ENCODE data around the gene ST3GAL5.

ST3GAL5 gene

DNA sequence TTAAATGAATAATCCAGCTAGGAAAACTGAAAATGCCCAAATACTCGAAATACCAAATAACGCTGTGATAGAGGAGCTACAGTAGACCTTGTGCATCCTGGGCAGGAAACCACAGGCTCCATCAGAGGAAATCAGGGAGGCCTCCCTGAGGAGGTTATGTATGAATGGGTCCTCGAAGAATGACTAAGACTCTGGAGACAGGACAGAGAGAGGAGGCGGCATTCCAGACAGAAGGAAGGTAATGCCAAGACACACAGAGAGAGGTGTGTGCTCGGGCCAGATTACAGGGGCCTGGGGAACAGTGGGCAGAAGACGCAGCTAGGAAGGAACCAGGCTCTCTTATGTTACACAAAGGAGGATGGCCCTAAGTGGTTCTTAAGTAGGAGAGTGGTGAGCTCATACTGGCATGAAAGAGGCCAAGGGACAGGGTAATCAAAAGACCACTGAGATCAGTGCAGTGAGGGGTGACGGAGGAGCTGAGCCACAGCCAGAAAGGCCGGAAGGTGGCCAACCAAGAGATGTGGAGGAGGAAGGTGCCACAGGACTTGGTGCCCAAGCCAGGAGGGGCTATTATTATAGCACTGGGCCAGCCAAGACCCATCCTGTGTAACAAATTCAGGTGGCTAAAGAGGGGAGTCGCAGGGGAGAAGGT is 9.9 kb downstream of the ST3GAL5 start:
- no peak for DNase-seq (ENCODE audit: low read depth in 1 of 2, low spot score in 1 of 2)
- no peak for TF ChIP-seq JUND (IDR thresholded peaks at IDR 0.05; ENCODE audit: low read depth)
- in situ Hi-C loops (cut with HindIII; ENCODE audit: low pct_unique_long_range_greater_than_20kb, low sequenced_read_pairs) = no loop called here

DNA sequence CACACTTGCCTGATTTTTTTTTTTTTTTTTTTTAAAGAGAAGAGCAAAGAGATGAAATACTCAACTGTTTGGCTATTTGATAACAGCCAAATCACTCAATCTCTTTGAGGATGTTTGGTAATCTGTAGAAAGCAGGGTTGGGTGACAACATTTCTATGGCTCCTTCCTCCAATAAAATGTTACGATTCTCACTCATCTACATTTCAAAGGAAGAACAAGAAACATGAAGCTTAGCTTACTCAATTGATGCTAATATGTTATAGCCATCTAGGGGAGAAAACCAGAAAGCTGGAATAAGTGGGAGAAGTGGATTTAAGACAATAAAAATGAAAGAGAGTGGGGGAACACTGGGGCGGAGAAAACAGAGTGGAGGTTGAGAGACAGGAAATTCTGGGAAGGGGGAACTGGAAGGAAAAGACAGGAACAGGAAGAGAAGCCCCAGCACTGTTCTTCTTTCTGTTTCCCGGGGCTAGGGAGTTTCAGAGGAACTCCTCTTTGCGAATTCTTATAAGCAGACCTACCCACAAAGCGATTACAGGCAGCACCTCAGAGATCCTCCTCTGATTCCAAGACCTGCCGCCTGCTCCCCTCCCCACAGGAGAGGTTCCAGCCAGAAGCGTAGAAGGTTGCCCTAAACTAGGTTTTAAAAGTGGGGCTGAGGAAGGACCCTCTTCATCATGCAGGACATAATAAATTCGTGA is 13.3 kb downstream of the ST3GAL5 start:
- in situ Hi-C loops (cut with HindIII; ENCODE audit: low pct_unique_long_range_greater_than_20kb, low sequenced_read_pairs) = no loop called here
- TF ChIP-seq JUND (IDR thresholded peaks at IDR 0.05; ENCODE audit: low read depth) = no peak
- DNase-seq (ENCODE audit: low read depth in 1 of 2, low spot score in 1 of 2) = no peak

DNA sequence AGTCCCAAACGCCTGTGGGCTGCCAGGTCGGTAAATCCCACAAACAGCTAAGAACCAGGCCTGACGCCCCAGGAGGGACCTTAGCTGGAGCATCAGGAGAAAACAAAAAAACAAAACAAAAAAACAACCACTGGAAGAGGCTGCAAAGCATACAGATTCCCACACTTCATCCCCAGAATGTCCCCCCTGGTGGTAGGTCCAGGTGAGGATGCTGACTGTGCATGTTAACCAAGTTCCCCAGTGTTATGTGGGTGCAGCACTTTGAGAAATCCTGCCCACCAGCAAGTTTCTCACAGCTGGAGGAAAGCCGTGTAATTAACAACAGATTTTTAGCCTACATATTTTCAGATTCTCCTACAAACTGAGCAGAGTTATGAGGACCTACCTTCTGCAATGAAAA is 15.1 kb downstream of the ST3GAL5 start:
- in situ Hi-C loops (cut with HindIII; ENCODE audit: low pct_unique_long_range_greater_than_20kb, low sequenced_read_pairs) = no loop called here

DNA sequence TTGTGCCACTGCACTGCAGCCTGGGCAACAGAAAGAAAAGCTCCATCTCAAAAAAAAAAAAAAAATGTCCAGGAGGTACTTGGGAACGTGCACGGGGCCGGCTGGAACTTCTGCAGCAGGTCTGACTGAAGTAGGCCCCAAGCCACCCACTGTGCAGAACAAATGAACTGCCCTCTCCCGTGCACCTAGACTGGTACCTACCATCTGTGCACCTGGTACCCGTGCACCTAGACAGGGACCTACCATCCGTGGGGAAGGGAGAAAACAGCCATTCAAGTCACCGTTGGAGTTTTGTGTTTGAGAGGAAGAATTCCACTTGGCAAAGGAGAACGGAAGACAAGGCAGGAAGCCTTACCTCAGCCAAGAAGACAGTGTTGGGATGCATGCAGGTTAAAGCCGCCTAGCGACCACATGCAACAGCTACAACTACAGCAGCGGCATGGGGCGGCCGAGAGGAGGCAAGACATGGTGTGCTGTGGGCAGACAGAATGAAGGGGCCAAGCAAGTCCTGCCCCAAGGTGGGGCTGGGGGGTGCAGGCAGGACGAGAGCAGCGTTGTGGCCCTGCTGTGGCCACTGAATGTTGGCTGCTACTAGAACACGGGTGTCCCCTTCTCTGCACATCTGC is 16.1 kb downstream of the ST3GAL5 start:
- TF ChIP-seq JUND (IDR thresholded peaks at IDR 0.05; ENCODE audit: low read depth) = no peak
- DNase-seq (ENCODE audit: low read depth in 1 of 2, low spot score in 1 of 2) = peak in 1 of 2 experiments; percentile 10
- in situ Hi-C loops (cut with HindIII; ENCODE audit: low pct_unique_long_range_greater_than_20kb, low sequenced_read_pairs) = no loop called here

More for the DNA sequence above, 15.1 kb downstream of the ST3GAL5 start:
- DNase-seq (ENCODE audit: low read depth in 1 of 2, low spot score in 1 of 2) = no peak
- TF ChIP-seq JUND (IDR thresholded peaks at IDR 0.05; ENCODE audit: low read depth) = no peak

DNA sequence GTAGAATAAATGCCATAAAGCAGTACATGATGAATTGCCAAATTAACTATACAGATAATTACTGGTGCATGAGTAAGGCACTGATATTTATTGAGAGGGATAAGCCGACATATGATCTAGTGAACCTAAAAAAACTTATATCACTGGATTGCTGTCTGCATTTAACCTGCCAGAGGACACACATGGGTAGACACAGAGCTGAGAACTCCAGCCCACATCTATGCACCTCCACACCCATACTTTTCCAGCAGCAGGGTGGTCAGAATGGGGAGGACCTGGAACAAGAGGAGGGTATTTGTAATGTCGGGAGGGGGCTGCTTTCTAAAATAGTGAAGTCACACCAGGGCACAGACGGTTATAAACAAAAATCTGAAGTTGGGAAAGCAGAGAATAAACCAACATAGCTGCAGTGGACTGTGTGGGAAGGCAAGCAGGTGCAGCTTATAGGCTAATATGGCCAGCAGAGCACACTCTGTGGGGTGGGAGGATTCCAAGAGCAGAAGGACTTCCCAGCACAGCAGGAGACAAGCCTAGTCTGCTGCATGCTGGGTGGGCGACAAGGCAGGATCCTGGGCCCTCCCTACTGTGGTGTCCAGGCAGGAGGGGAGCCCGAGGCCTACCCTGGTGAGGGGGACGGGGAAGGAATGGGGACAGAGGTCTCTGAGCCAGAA is 17.2 kb downstream of the ST3GAL5 start:
- in situ Hi-C loops (cut with HindIII; ENCODE audit: low pct_unique_long_range_greater_than_20kb, low sequenced_read_pairs) = no loop called here
- no peak for TF ChIP-seq JUND (IDR thresholded peaks at IDR 0.05; ENCODE audit: low read depth)
- no peak for DNase-seq (ENCODE audit: low read depth in 1 of 2, low spot score in 1 of 2)

DNA sequence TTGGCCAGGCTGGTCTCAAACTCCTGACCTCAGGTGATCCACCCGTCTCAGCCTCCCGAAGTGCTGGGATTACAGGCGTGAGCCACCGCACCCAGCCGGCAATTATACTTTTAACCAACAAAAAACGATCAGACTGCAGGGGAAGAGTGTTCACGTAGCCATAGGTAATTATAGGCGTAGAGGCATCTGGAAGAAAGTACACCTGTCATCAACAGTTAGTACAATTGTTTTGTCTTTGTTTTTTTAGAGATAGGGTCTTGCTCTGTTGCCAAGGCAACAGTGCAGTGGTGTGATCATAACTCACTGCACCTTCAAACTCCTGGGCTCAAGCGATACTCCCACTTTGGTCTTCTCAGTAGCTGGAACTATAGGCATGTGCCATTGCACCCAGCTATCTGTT is 20.0 kb downstream of the ST3GAL5 start:
- no peak for TF ChIP-seq JUND (IDR thresholded peaks at IDR 0.05; ENCODE audit: low read depth)
- DNase-seq (ENCODE audit: low read depth in 1 of 2, low spot score in 1 of 2) = no peak
- in situ Hi-C loops (cut with HindIII; ENCODE audit: low pct_unique_long_range_greater_than_20kb, low sequenced_read_pairs) = no loop called here

DNA sequence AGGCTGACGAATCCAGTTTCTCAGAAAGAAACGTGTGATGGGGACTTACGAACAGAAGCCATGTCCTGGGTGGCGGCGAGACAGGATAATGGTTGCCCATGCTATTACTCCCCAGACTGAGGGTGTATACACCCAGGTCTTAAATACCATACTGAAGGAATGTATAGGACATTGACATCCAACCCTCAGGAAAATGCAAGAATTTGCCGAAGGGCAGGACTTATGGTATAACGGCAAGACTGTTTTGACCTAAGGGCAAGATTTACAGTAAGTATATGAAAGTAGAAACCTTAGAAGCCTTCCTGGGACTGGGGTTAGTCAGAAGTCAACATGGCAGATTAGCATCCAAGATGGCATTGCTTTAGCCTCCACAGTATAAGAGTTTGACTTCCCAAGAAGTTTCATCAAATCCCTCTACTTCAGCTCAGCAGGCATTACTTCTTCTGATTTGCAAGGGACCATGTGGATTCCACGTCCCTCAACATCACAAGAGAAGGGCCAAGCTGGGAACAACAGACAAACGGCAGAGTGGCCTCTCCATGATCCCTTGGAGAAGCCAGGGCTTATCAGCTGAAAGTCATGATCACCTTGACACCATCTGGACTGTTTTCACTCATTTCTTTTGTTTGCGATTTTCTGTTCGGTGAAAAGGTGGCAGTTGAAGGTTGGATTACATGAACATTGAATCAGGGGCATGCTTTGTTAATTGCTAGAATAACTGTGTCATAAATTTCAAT is 21.1 kb downstream of the ST3GAL5 start:
- in situ Hi-C loops (cut with HindIII; ENCODE audit: low pct_unique_long_range_greater_than_20kb, low sequenced_read_pairs) = no loop called here
- no peak for DNase-seq (ENCODE audit: low read depth in 1 of 2, low spot score in 1 of 2)
- TF ChIP-seq JUND (IDR thresholded peaks at IDR 0.05; ENCODE audit: low read depth) = no peak

DNA sequence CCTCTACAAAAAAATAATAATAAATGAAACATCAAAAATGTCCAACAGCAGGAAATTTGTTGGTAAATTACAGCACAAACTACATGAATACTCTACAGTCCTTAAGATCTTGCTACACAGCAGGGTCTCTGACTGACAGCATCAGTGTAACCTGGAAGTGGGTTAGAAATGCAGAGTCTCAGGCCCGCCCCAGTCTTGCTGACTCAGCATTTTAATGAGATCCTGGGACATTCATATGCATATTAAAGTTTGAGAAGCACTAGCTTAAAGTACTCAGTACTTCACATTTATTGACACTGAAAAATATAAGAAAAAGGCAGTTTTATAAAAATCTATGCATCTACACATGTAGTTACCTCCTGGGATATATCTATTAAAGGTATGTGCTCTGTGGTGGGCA is 21.7 kb downstream of the ST3GAL5 start:
- DNase-seq (ENCODE audit: low read depth in 1 of 2, low spot score in 1 of 2) = no peak
- in situ Hi-C loops (cut with HindIII; ENCODE audit: low pct_unique_long_range_greater_than_20kb, low sequenced_read_pairs) = no loop called here
- no peak for TF ChIP-seq JUND (IDR thresholded peaks at IDR 0.05; ENCODE audit: low read depth)

DNA sequence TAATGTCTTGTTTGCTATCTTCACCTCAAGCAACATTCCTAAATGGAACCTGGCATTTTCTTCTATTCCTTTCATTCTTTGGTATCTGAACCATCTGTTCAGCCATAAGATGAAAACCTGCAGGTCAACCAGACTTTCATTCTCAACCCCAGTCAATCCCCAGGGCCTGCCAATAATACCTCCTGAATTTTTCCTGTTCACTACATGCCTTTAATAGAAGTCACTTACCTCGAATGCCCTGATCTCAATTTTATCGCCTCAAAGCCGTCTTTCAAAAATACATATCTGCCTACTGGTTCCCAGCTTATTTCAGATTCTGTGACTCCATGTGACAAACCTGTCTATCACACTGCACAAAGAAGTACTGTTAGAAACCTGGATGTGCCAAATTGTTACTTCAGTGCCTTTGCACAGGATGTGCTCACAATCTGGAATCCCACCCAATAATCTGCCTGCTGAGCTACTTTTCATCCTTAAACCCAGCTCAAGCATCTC is 22.6 kb downstream of the ST3GAL5 start:
- TF ChIP-seq JUND (IDR thresholded peaks at IDR 0.05; ENCODE audit: low read depth) = no peak
- DNase-seq (ENCODE audit: low read depth in 1 of 2, low spot score in 1 of 2) = no peak
- in situ Hi-C loops (cut with HindIII; ENCODE audit: low pct_unique_long_range_greater_than_20kb, low sequenced_read_pairs) = no loop called here

DNA sequence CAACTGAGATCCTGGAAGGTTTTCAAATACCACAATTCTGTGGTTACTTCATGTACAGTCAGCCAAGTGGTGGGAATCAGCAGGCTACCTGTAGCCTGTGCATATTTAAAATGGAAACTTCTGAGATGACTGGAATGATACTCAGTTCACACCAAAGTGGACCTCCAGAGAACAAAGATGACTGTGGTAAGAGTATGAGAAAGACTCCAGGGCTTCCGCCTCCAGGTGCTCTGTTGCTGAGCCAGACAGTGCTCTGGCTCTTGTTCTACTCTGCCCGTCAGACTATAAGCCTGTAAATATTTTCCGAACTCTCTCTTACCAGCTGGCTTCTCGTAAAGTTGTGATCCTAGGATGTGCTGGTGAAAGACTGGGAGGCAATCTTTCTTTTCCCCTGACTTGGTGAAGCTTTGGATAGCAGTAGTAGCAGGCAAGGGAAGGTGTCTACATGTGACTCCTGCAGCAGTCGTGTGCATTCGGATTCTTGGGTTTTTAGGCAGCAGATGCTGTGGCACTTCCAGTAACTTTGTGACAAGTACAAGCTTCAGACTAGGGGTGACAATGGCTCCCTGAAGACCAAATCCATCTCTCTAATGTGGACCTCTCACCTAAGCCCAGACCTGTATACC is 23.1 kb downstream of the ST3GAL5 start:
- DNase-seq (ENCODE audit: low read depth in 1 of 2, low spot score in 1 of 2) = no peak
- no peak for TF ChIP-seq JUND (IDR thresholded peaks at IDR 0.05; ENCODE audit: low read depth)
- in situ Hi-C loops (cut with HindIII; ENCODE audit: low pct_unique_long_range_greater_than_20kb, low sequenced_read_pairs) = no loop called here

DNA sequence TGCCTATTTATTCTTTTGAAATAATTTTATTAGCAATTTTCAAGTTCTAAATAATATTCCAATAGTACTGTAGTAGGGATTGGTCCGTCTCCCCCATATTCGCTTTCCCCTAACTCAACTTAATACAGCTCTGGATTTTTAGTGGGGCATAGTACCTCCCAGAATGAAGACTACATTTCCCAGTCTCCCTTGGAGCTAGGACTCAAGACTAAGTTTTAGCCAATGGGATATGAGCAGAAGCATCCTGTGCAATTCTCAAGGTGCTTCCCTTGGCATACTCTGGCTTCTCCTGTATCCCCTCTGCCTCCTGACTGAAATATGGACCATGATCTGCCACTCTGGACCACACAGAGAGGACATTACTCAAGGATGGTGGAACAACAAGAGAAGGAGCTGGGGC is 24.1 kb downstream of the ST3GAL5 start:
- no peak for TF ChIP-seq JUND (IDR thresholded peaks at IDR 0.05; ENCODE audit: low read depth)
- DNase-seq (ENCODE audit: low read depth in 1 of 2, low spot score in 1 of 2) = no peak
- in situ Hi-C loops (cut with HindIII; ENCODE audit: low pct_unique_long_range_greater_than_20kb, low sequenced_read_pairs) = no loop called here

DNA sequence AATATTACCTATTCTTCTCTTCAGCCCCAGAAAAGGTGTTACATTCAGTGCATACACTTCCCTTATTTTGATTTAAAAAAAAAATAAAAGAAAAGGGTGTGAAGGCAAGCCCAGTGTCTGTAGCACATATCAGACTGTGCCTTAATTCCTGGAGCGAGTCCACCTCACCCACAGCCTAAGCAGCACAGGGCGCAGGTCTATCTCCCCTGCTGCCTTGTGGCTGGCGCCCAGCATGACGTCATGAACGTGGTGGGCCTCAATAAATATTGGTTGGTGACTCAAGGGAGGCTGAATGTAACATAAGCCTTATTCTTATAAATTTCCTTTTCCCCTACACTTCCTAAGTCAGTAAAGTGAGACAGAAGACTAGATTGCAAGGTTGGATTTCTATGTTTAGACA is 26.4 kb downstream of the ST3GAL5 start:
- DNase-seq (ENCODE audit: low read depth in 1 of 2, low spot score in 1 of 2) = no peak
- in situ Hi-C loops (cut with HindIII; ENCODE audit: low pct_unique_long_range_greater_than_20kb, low sequenced_read_pairs) = no loop called here
- TF ChIP-seq JUND (IDR thresholded peaks at IDR 0.05; ENCODE audit: low read depth) = no peak

All from T47D (cell line).